Heart left ventricle (tissue), 16 donors: ENCODE measurements around the gene SLC17A3. TPM values are rescaled to one million over a fixed set of nuclear protein-coding genes. Genes with fewer than 3 reads are reported as not detected.

Experiments used
- ATAC-seq, 4 donors: fragments of 200-7000 bp; cut with Tn5 transposase; one replicate each; pipeline ENCODE4 v1.9.1; 2020 to 2022; ENCODE audit warnings: moderate library complexity in 4 of 4, mild to moderate bottlenecking in 3 of 4, moderate number of reproducible peaks in 1 of 4
- DNase-seq, 5 donors: peaks; one replicate each; pipeline ENCODE4 v3.0.0-alpha.2; 2020
- H3K27ac ChIP-seq, 12 donors: fragments of 200-600 bp; sonication (generic) in 4 of 12; one replicate each; pipeline versions ENCODE4 v1.5.0 to v1.8.0; 2016 to 2022; ENCODE audit warnings: mild to moderate bottlenecking in 2 of 12
- H3K27me3 ChIP-seq, 9 donors: fragments of 200-600 bp; sonication (generic) in 2 of 9; one replicate each; pipeline versions ENCODE4 v1.5.1 to v1.8.0; 2016 to 2022; ENCODE audit warnings: mild to moderate bottlenecking in 3 of 9
- H3K36me3 ChIP-seq, 9 donors: fragments of 200-600 bp; sonication (generic) in 2 of 9; one replicate each; pipeline versions ENCODE4 v1.5.0 to v1.8.0; 2018 to 2022; ENCODE audit warnings: mild to moderate bottlenecking in 2 of 9
- H3K4me1 ChIP-seq, 12 donors: fragments of 200-600 bp; sonication (generic) in 4 of 12; one replicate each; pipeline versions ENCODE4 v1.5.0 to v1.8.0; 2016 to 2022; ENCODE audit warnings: mild to moderate bottlenecking in 3 of 12
- H3K4me3 ChIP-seq, 12 donors: fragments of 200-600 bp; sonication (generic) in 4 of 12; one replicate each; pipeline versions ENCODE4 v1.5.0 to v1.8.0; 2017 to 2022; ENCODE audit warnings: mild to moderate bottlenecking in 9 of 12, moderate library complexity in 4 of 12
- H3K9me3 ChIP-seq, 12 donors: fragments of 200-600 bp; sonication (generic) in 4 of 12; one replicate each; pipeline versions ENCODE4 v1.5.0 to v1.8.0; 2016 to 2022; ENCODE audit warnings: mild to moderate bottlenecking in 1 of 12
- CTCF ChIP-seq, 12 donors: fragments of 200-600 bp; sonication (generic) in 4 of 12; IDR thresholded peaks; one replicate each; pipeline versions ENCODE4 v1.5.0 to v1.8.0; 2018 to 2022; ENCODE audit warnings: antibody characterized with exemption in 12 of 12, mild to moderate bottlenecking in 5 of 12
- POLR2A ChIP-seq, 2 donors: fragments of 450-650 bp; IDR thresholded peaks; one replicate each; pipeline ENCODE4 v1.6.1; 2017; ENCODE audit warnings: antibody characterized with exemption in 2 of 2, mild to moderate bottlenecking in 2 of 2, moderate library complexity in 2 of 2
- WGBS, 4 donors: extraction: QIAGEN DNeasy Blood & Tissue Kit in 2 of 4; methylation state at CpG; one replicate each; pipeline versions ENCODE4 v1.1.5 to v1.1.7; 2013 to 2018; 5-methylcytosine and 5-hydroxymethylcytosine counted together
- intact Hi-C, 10 donors: fragments of 100-400 bp; cut with DNase I; formaldehyde crosslinking; loops; one replicate each; pipeline versions ENCODE4 v1.11.1 to v1.14.2; 2022
- polyA plus RNA-seq, 2 donors: library from polyadenylated mRNA; stranded (reverse); fragments of 200-250 nt; gene quantifications; one replicate each; pipeline ENCODE4 v1.2.3, GENCODE V29; 2013
- total RNA-seq, 9 donors: library from RNA; depleted of rRNA in 2 of 9; stranded (reverse); fragments of >200 nt in 2 of 9; fragmentation: NEBNext Ultra II Directional in 3 of 9; extraction: Animal tissue kit (Norgen Biotek cat#: 25700) in 3 of 9; gene quantifications; one replicate each; pipeline versions ENCODE4 v1.1.0 to v1.2.4, GENCODE V29; 2016 to 2023
- donor health status: ischemic (EF 13 %, LVEDD 7.1; RV severe dilation, severe dysfunction).
- donor health status: healthy with polysubstance abuse.
- donor health status: DM: no; HTN: yes; CAD: no.
- donor health status: DM: no; HTN: no; CAD: no.
- donor health status: ischemic (EF 25% LVEDD 6.9; RV normal size, moderate dysfunction).
- donor health status: ischemic (EF 25% LVEDD 5.7; RV mildly dilated, moderate dysfunction).
- donor health status: healthy.
- donor health status: DM: yes; HTN: yes; CAD: no.
- donor health status: ischemic (EF 35%, LVEDD 5.7; RV mildly dilated, moderate dysfunction).
- donor health status: nonischemic (EF 11% LVEDD 7.7; RV severe dilation, severe dysfunction).
- donor health status: DM: yes; HTN: yes; CAD: no.
- donor health status: PGD.
- donor health status: ischemic (EF 29% LVEDD 5.4; RV normal size, mild dysfunction).
- donor health status: nonischemic (EF 23%, LVEDD 6.1; RV moderate dilation, normal function).

The SLC17A3 gene
- total and polyA plus RNA-seq, 11 donors, result not detected

- peaks cover 0 to 8% (median 0%) of the 10 kb centered on the region in 9 donors for H3K27me3 ChIP-seq
- H3K4me1 ChIP-seq, result no peaks in the 10 kb centered on the region
- 85 to 90% (median 88%) methylated on average over 4 of the region's 4 CpGs for WGBS, 4 donors
- no peak for TF ChIP-seq CTCF (IDR thresholded peaks at IDR 0.05)
- TF ChIP-seq POLR2A (IDR thresholded peaks at IDR 0.05), result no peak
- H3K36me3 ChIP-seq, result no peaks in the 10 kb centered on the region
- intact Hi-C loops, result no loop called here
- no peak overlapping the region for H3K4me3 ChIP-seq
- no peaks in the 10 kb centered on the region for H3K9me3 ChIP-seq
- H3K27ac ChIP-seq, result no peak overlapping the region
- ATAC-seq, result no peak
- DNase-seq, result no peak
Measured at GRCh38 chr6:25862199-25862598, 11.8 kb downstream of the SLC17A3 start.

- no peaks in the 10 kb centered on the region for H3K27me3 ChIP-seq
- ATAC-seq, result no peak
- no peaks in the 10 kb centered on the region for H3K36me3 ChIP-seq
- no peak overlapping the region for H3K27ac ChIP-seq
- H3K4me3 ChIP-seq, result no peak overlapping the region
- H3K9me3 ChIP-seq, result no peaks in the 10 kb centered on the region
- H3K4me1 ChIP-seq, result no peaks in the 10 kb centered on the region
- DNase-seq, result no peak
- intact Hi-C loops, result no loop called here
- no peak for TF ChIP-seq POLR2A (IDR thresholded peaks at IDR 0.05)
- TF ChIP-seq CTCF (IDR thresholded peaks at IDR 0.05), result no peak
Measured at GRCh38 chr6:25852756-25853155, 21.3 kb downstream of the SLC17A3 start.

- H3K4me3 ChIP-seq, result no peak overlapping the region
- 66 to 80% (median 76%) methylated on average over 2 of the region's 2 CpGs for WGBS, 4 donors
- ATAC-seq (no peak), DNase-seq (no peak)
- no peak overlapping the region for H3K27ac ChIP-seq
- H3K9me3 ChIP-seq, result no peaks in the 10 kb centered on the region
- intact Hi-C loops, result no loop called here
- H3K27me3 ChIP-seq, result no peaks in the 10 kb centered on the region
- no peaks in the 10 kb centered on the region for H3K4me1 ChIP-seq
- no peaks in the 10 kb centered on the region for H3K36me3 ChIP-seq
- TF ChIP-seq POLR2A (IDR thresholded peaks at IDR 0.05), result no peak
- TF ChIP-seq CTCF (IDR thresholded peaks at IDR 0.05), result no peak
Measured at GRCh38 chr6:25851961-25852360, 22.1 kb downstream of the SLC17A3 start.

- no peak for DNase-seq
- TF ChIP-seq CTCF (IDR thresholded peaks at IDR 0.05) (no peak), POLR2A (IDR thresholded peaks at IDR 0.05) (no peak)
- H3K36me3 ChIP-seq, result no peaks in the 10 kb centered on the region
- no peaks in the 10 kb centered on the region for H3K4me1 ChIP-seq
- no peak overlapping the region for H3K27ac ChIP-seq
- H3K27me3 ChIP-seq, result no peaks in the 10 kb centered on the region
- intact Hi-C loops, result no loop called here
- 48 to 56% (median 51%) methylated on average over 2 of the region's 2 CpGs for WGBS, 4 donors
- H3K9me3 ChIP-seq, result no peaks in the 10 kb centered on the region
- ATAC-seq, result no peak
- H3K4me3 ChIP-seq, result no peak overlapping the region
Measured at GRCh38 chr6:25844518-25844917, 29.5 kb downstream of the SLC17A3 start.
